OCI-LY7 (cell line): ENCODE data around the gene SSNA1. TPM values are rescaled to one million over a fixed set of nuclear protein-coding genes. Genes with fewer than 3 reads are reported as not detected.

ENCODE experiments used
- BruUV-seq: library from RNA; stranded (reverse); fragments of 400-500 nt; replicated peaks from 2 replicates; lab custom pipeline; 2021; lab: Mats Ljungman, UMichigan
- CTCF ChIA-PET: fragments of 300-600 bp; sonication (Branson Sonifier 250); formaldehyde crosslinking; loops from one replicate; lab custom pipeline; 2022; ENCODE audit warnings: antibody characterized with exemption; ENCODE audit not compliant: unreplicated experiment; lab: Charles Lee
- POLR2A ChIA-PET: fragments of 300-600 bp; sonication (Branson Sonifier 250); formaldehyde crosslinking; loops from one replicate; lab custom pipeline; 2022; ENCODE audit warnings: antibody characterized with exemption; lab: Charles Lee
- DNase-seq: peaks from one replicate; pipeline ENCODE4 v3.0.0-alpha.2; 2015; ENCODE audit warnings: low spot score
- H2AFZ ChIP-seq: fragments of 200-600 bp; sonication (generic), shearing (Covaris generic); 2 replicates; pipeline ENCODE4 v1.6.1; 2014; ENCODE audit warnings: mild to moderate bottlenecking, antibody characterized with exemption, low read length, moderate library complexity
- H3K27ac ChIP-seq: fragments of 200-600 bp; sonication (generic); 2 replicates; pipeline ENCODE4 v1.5.1; 2014; ENCODE audit warnings: mixed run types, low read depth, mild to moderate bottlenecking, moderate library complexity, low read length, inconsistent platforms; ENCODE audit not compliant: poor library complexity, severe bottlenecking
- H3K36me3 ChIP-seq: fragments of 200-600 bp; sonication (generic); 2 replicates; pipeline ENCODE4 v1.6.1; 2014; ENCODE audit warnings: mild to moderate bottlenecking, antibody characterized with exemption, low read length, moderate library complexity, mixed read lengths; ENCODE audit not compliant: insufficient read depth
- H3K4me1 ChIP-seq: fragments of 200-600 bp; sonication (generic); 2 replicates; pipeline ENCODE4 v1.5.1; 2014; ENCODE audit warnings: mild to moderate bottlenecking, low read length; ENCODE audit not compliant: insufficient read depth, poor library complexity, severe bottlenecking
- H3K4me2 ChIP-seq: fragments of 200-600 bp; sonication (generic); 2 replicates; pipeline ENCODE4 v1.6.1; 2014; ENCODE audit warnings: mild to moderate bottlenecking, low read length
- H3K4me3 ChIP-seq: fragments of 200-600 bp; sonication (generic); 2 replicates; pipeline ENCODE4 v1.5.1; 2014; ENCODE audit warnings: mild to moderate bottlenecking, low read depth, low read length; ENCODE audit not compliant: poor library complexity, severe bottlenecking
- H3K79me2 ChIP-seq: fragments of 200-600 bp; sonication (generic); 2 replicates; pipeline ENCODE4 v1.6.1; 2016; ENCODE audit warnings: low read depth, mild to moderate bottlenecking, low read length, moderate library complexity, mixed read lengths; ENCODE audit not compliant: insufficient read depth
- H3K9me2 ChIP-seq: fragments of 200-600 bp; sonication (generic); 2 replicates; pipeline ENCODE4 v1.6.1; 2016; ENCODE audit warnings: mild to moderate bottlenecking, low read length, mixed read lengths; ENCODE audit not compliant: insufficient read depth
- H3K9me3 ChIP-seq: fragments of 200-600 bp; sonication (generic); 2 replicates; pipeline ENCODE4 v1.6.1; 2014; ENCODE audit warnings: mild to moderate bottlenecking, mixed run types, low read length, mixed read lengths
- H4K20me1 ChIP-seq: fragments of 200-600 bp; sonication (generic); 2 replicates; pipeline ENCODE4 v1.6.1; 2014; ENCODE audit warnings: mild to moderate bottlenecking, antibody characterized with exemption, low read length, moderate library complexity, mixed read lengths; ENCODE audit not compliant: insufficient read depth
- EZH2phosphoT487 ChIP-seq: fragments of 200-600 bp; sonication (generic); IDR thresholded peaks from 2 replicates; pipeline ENCODE4 v1.6.1; 2018; ENCODE audit warnings: low read depth, borderline replicate concordance, mild to moderate bottlenecking, mixed run types, antibody characterized with exemption, low read length, moderate library complexity, mixed read lengths
- intact Hi-C: fragments of 100-400 bp; cut with micrococcal nuclease; formaldehyde crosslinking; loops from one replicate; pipeline ENCODE4 v1.10.0; 2022; ENCODE audit not compliant: unreplicated experiment
- total RNA-seq, 2 experiments: library from RNA; depleted of rRNA in 1 of 2; stranded (reverse); fragments of >200 nt in 1 of 2; shearing (Covaris generic) in 1 of 2; gene quantifications; 2 replicates each; pipeline ENCODE4 v1.2.3, GENCODE V29; 2014 to 2022
- TF ChIP-seq, protein P1 (sequence below): fragments of 200-600 bp; sonication (generic); conservative IDR thresholded peaks from 2 replicates; pipeline ENCODE4 v1.5.1; 2014; ENCODE audit warnings: mild to moderate bottlenecking, antibody characterized with exemption, low read length, moderate library complexity, mixed read lengths

The SSNA1 gene
- total RNA-seq, 2 experiments from 2014 or later: 71.0 to 111 TPM

GRCh38 chr9:137224830-137225694 lies 36.6 kb downstream of the SSNA1 start, which contains the start of gene CYSRT1:
Gene CYSRT1 (plus strand): TSS chr9:137225174. CDS start chr9:137225622, 448 bp downstream.
- CTCF ChIA-PET: interaction anchor here (0.6 kb wide), 1 partner anchor 143 kb away, joined by 3 read pairs; no protein-coding TSS in a partner anchor
- Histone ChIP-seq H3K27ac (peak within 1 kb of the TSS; percentile 65), H3K9me3 (no peaks in the 10 kb centered on the region), H3K4me1 (peaks cover 26% of the 10 kb centered on the region), H4K20me1 (no peaks in the 10 kb centered on the region), H2AFZ (peak within 1 kb of the TSS; percentile 53; the same call in 1 of the 2 replicates), H3K4me2 (peak within 1 kb of the TSS; percentile 87), H3K36me3 (no peaks in the 10 kb centered on the region), H3K9me2 (no peaks in the 10 kb centered on the region), H3K4me3 (peak within 1 kb of the TSS; percentile 91), H3K79me2 (no peaks in the 10 kb centered on the region)
- intact Hi-C loops: no loop called here
- TF ChIP-seq, protein P1, sequence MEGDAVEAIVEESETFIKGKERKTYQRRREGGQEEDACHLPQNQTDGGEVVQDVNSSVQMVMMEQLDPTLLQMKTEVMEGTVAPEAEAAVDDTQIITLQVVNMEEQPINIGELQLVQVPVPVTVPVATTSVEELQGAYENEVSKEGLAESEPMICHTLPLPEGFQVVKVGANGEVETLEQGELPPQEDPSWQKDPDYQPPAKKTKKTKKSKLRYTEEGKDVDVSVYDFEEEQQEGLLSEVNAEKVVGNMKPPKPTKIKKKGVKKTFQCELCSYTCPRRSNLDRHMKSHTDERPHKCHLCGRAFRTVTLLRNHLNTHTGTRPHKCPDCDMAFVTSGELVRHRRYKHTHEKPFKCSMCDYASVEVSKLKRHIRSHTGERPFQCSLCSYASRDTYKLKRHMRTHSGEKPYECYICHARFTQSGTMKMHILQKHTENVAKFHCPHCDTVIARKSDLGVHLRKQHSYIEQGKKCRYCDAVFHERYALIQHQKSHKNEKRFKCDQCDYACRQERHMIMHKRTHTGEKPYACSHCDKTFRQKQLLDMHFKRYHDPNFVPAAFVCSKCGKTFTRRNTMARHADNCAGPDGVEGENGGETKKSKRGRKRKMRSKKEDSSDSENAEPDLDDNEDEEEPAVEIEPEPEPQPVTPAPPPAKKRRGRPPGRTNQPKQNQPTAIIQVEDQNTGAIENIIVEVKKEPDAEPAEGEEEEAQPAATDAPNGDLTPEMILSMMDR: no peak
- TF ChIP-seq EZH2phosphoT487: no peak
- POLR2A ChIA-PET: no interaction called here
- DNase-seq: no peak
- no TSS peak for BruUV-seq

DNA sequence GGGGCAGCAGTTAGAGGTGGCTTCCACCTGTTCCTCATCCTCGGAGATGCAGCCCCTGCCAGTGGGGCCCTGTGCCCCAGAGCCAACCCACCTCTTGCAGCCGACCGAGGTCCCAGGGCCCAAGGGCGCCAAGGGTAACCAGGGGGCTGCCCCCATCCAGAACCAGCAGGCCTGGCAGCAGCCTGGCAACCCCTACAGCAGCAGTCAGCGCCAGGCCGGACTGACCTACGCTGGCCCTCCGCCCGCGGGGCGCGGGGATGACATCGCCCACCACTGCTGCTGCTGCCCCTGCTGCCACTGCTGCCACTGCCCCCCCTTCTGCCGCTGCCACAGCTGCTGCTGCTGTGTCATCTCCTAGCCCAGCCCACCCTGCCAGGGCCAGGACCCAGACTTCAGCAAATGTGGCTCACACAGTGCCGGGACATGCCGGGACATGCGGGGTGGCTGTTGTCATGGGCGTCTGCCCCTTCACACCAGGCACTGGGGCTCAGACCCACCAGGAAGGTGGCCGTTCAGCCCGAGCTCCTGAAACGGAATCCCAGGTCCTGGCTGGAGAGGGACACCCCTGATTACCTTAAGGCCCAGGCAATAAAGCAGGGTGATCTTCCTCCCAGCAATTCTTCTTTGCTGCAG lies 37.3 kb downstream of the SSNA1 start:
- no peak overlapping the region for H2AFZ ChIP-seq
- no peaks in the 10 kb centered on the region for H4K20me1 ChIP-seq
- H3K4me3 ChIP-seq: no peak overlapping the region
- DNase-seq: no peak
- TF ChIP-seq, protein P1: no peak
- TF ChIP-seq EZH2phosphoT487: no peak
- peaks cover 26% of the 10 kb centered on the region for H3K4me1 ChIP-seq
- H3K9me2 ChIP-seq: no peaks in the 10 kb centered on the region
- H3K4me2 ChIP-seq: no peak overlapping the region
- no peaks in the 10 kb centered on the region for H3K79me2 ChIP-seq
- H3K27ac ChIP-seq: no peak overlapping the region
- ChIA-PET CTCF (no interaction called here), POLR2A (no interaction called here)
- H3K9me3 ChIP-seq: no peaks in the 10 kb centered on the region
- H3K36me3 ChIP-seq: no peaks in the 10 kb centered on the region
- intact Hi-C loops: loop anchor here (2.0 kb wide), 1 partner anchor 157 kb away; no protein-coding TSS in a partner anchor
- BruUV-seq: no TSS peak
